HepG2 (cell line): ENCODE results near the gene AAMP. TPM values are rescaled to one million over a fixed set of nuclear protein-coding genes. Genes with fewer than 3 reads are reported as not detected.

ENCODE experiments used
- ARHGAP35 ChIP-seq: sonication (generic); formaldehyde crosslinking; IDR thresholded peaks from 2 replicates; pipeline ENCODE4 v1.9.0; 2022; ENCODE audit warnings: mild to moderate bottlenecking, inconsistent platforms, moderate library complexity, missing genetic modification reagents, borderline replicate concordance
- ETV6 ChIP-seq: sonication (generic); formaldehyde crosslinking; conservative IDR thresholded peaks from 2 replicates; pipeline ENCODE4 v1.4.0; 2020; ENCODE audit warnings: missing genetic modification reagents
- JDP2 ChIP-seq: sonication (generic); formaldehyde crosslinking; IDR thresholded peaks from 2 replicates; pipeline ENCODE4 v1.8.1; 2022; ENCODE audit warnings: missing genetic modification reagents, borderline replicate concordance
- KLF11 ChIP-seq: IDR thresholded peaks from 2 replicates; pipeline ENCODE4 v1.6.1; 2016; ENCODE audit warnings: missing compliant biosample characterization
- MED1 ChIP-seq: sonication (generic); formaldehyde crosslinking; IDR thresholded peaks from 2 replicates; pipeline ENCODE4 v1.4.0; 2020; ENCODE audit warnings: missing genetic modification reagents
- MLLT10 ChIP-seq: sonication (generic); formaldehyde crosslinking; IDR thresholded peaks from 2 replicates; pipeline ENCODE4 v1.4.0; 2020; ENCODE audit warnings: missing genetic modification reagents
- NONO ChIP-seq, 2 experiments: fragments of 450-650 bp in 1 of 2; sonication (generic) in 1 of 2; formaldehyde crosslinking in 1 of 2; IDR thresholded peaks in 1 of 2; conservative IDR thresholded peaks in 1 of 2; 2 replicates each; pipeline versions ENCODE4 v1.6.1 to v1.8.0; 2017 to 2022; ENCODE audit warnings: mild to moderate bottlenecking in 1 of 2, missing genetic modification reagents in 1 of 2, moderate library complexity in 1 of 2
- PHF8 ChIP-seq: sonication (generic); formaldehyde crosslinking; IDR thresholded peaks from 2 replicates; pipeline ENCODE4 v1.5.0; 2020; ENCODE audit warnings: missing genetic modification reagents
- SP5 ChIP-seq: IDR thresholded peaks from 2 replicates; pipeline ENCODE4 v1.6.1; 2016; ENCODE audit warnings: low read depth, borderline replicate concordance
- SYNCRIP ChIP-seq: fragments of 200-400 bp; formaldehyde crosslinking; IDR thresholded peaks from 2 replicates; pipeline ENCODE4 v1.6.1; 2018; ENCODE audit warnings: mild to moderate bottlenecking, low read depth, low read length; ENCODE audit not compliant: insufficient read depth
- TARDBP ChIP-seq: sonication (generic); formaldehyde crosslinking; IDR thresholded peaks from 2 replicates; pipeline ENCODE4 v1.8.0; 2022; ENCODE audit warnings: mild to moderate bottlenecking, missing genetic modification reagents
- TOPORS ChIP-seq: sonication (generic); formaldehyde crosslinking; IDR thresholded peaks from 2 replicates; pipeline ENCODE4 v1.8.0; 2023; ENCODE audit warnings: mild to moderate bottlenecking, missing genetic modification reagents
- YEATS4 ChIP-seq: sonication (generic); formaldehyde crosslinking; IDR thresholded peaks from 2 replicates; pipeline ENCODE4 v1.4.0; 2020; ENCODE audit warnings: missing genetic modification reagents, borderline replicate concordance
- ZBTB8A ChIP-seq: sonication (generic); formaldehyde crosslinking; IDR thresholded peaks from 2 replicates; pipeline ENCODE4 v1.4.0; 2020; ENCODE audit warnings: mild to moderate bottlenecking, low read depth, missing genetic modification reagents, borderline replicate concordance
- ZNF235 ChIP-seq: sonication (generic); formaldehyde crosslinking; IDR thresholded peaks from 2 replicates; pipeline ENCODE4 v1.8.1; 2023; ENCODE audit warnings: mild to moderate bottlenecking, missing genetic modification reagents, borderline replicate concordance
- ZNF282 ChIP-seq: fragments of 450-650 bp; IDR thresholded peaks from 2 replicates; pipeline ENCODE4 v1.6.1; 2018; ENCODE audit not compliant: partially characterized antibody
- ZNF292 ChIP-seq: sonication (generic); formaldehyde crosslinking; IDR thresholded peaks from 2 replicates; pipeline ENCODE4 v1.8.1; 2022; ENCODE audit warnings: mild to moderate bottlenecking, low read depth, missing genetic modification reagents, borderline replicate concordance
- polyA plus RNA-seq, 8 experiments: library from polyadenylated mRNA; depleted of rRNA in 3 of 8; stranded (reverse) in 7 of 8; unstranded in 1 of 8; fragments of >200 nt; fragmentation: Illumina TruSeq in 4 of 8; extraction: Trizol in 4 of 8; gene quantifications; 2 replicates each; pipeline versions ENCODE4 v1.2.1 to v1.2.3, GENCODE V29; 2011 to 2016; ENCODE audit warnings: low read depth in 4 of 8, missing spikeins in 1 of 8, mixed read lengths in 1 of 8; ENCODE audit not compliant: insufficient read depth in 1 of 8
- total RNA-seq, 5 experiments: library from RNA; depleted of rRNA; stranded (reverse); fragments of >200 nt; fragmentation: Illumina TruSeq; extraction: Trizol; gene quantifications; 2 replicates each; pipeline ENCODE4 v1.2.3, GENCODE V29; 2016; ENCODE audit warnings: low read depth in 1 of 5
- TF ChIP-seq, protein P1 (sequence below): sonication (generic); formaldehyde crosslinking; IDR thresholded peaks from 2 replicates; pipeline ENCODE4 v1.4.0; 2020; ENCODE audit warnings: missing genetic modification reagents, borderline replicate concordance
- TF ChIP-seq, protein P2 (sequence below): sonication (generic); formaldehyde crosslinking; IDR thresholded peaks from 2 replicates; pipeline ENCODE4 v1.4.0; 2020; ENCODE audit warnings: missing genetic modification reagents
- TF ChIP-seq, protein P3 (sequence below): sonication (generic); formaldehyde crosslinking; IDR thresholded peaks from 2 replicates; pipeline ENCODE4 v1.4.0; 2020; ENCODE audit warnings: low read depth, mild to moderate bottlenecking, missing genetic modification reagents

Gene AAMP
- total and polyA plus RNA-seq, 2 of the 13 experiments (the other 11 are each of a cell fraction or from before 2014, with no cell fraction given) = 110 to 186 TPM

DNA sequence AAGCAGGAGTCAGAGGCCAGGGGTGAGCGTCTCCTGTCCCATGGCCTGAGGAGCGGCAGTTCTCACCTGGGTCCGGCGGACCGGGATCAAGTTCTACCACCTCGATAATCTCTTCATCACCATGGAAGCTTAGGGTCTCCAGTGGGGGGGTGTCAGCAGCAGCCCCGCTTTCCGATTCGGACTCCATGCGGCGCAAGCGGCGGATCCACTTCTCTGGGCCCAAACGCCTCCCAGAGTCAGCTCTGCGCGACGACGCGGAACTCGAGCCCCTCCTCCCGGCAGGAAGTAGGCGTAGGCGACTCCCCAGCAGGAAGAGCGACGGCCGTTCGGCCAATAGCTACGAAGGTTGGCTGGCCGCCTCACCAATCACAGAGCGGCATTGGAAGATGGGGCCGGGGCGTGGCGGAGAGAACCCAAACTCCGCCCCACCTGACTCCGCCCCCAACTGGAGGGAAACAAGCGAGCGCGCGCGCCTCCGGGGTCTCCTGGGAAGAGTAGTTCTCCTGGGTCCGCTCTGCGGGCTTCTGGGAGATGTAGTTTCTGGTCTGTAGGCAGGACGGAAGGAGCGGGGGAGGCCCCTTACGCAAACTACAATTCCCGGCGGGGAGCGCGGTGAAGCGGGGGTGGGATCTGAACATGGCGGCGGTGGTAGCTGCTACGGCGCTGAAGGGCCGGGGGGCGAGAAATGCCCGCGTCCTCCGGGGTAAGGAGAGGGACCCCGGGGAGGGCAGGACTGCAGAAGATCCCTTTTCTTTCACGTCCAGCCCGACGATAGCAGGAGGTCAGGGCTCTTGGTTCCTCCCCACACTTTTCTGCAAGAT is at the start of gene AAMP, which contains the start of gene PNKD (continued):
- peak; percentile 70 for TF ChIP-seq TARDBP (CRISPR knock-in tag)
- no peak for TF ChIP-seq ARHGAP35 (CRISPR knock-in tag)
- peak; percentile 74; the same call in 1 of the 2 replicates for TF ChIP-seq SP5 (CRISPR knock-in tag)
- no peak for TF ChIP-seq JDP2 (CRISPR knock-in tag)
- peak; percentile 34; the same call in 1 of the 2 replicates for TF ChIP-seq MED1 (CRISPR knock-in tag)
- TF ChIP-seq NONO (IDR thresholded peaks at IDR 0.05) = no peak
- TF ChIP-seq NONO (CRISPR knock-in tag; conservative IDR thresholded peaks at IDR 0.05) = peak; percentile 23
- no peak for TF ChIP-seq SYNCRIP
- TF ChIP-seq TOPORS = peak; percentile 20; the same call in 1 of the 2 replicates
- TF ChIP-seq, protein P1, sequence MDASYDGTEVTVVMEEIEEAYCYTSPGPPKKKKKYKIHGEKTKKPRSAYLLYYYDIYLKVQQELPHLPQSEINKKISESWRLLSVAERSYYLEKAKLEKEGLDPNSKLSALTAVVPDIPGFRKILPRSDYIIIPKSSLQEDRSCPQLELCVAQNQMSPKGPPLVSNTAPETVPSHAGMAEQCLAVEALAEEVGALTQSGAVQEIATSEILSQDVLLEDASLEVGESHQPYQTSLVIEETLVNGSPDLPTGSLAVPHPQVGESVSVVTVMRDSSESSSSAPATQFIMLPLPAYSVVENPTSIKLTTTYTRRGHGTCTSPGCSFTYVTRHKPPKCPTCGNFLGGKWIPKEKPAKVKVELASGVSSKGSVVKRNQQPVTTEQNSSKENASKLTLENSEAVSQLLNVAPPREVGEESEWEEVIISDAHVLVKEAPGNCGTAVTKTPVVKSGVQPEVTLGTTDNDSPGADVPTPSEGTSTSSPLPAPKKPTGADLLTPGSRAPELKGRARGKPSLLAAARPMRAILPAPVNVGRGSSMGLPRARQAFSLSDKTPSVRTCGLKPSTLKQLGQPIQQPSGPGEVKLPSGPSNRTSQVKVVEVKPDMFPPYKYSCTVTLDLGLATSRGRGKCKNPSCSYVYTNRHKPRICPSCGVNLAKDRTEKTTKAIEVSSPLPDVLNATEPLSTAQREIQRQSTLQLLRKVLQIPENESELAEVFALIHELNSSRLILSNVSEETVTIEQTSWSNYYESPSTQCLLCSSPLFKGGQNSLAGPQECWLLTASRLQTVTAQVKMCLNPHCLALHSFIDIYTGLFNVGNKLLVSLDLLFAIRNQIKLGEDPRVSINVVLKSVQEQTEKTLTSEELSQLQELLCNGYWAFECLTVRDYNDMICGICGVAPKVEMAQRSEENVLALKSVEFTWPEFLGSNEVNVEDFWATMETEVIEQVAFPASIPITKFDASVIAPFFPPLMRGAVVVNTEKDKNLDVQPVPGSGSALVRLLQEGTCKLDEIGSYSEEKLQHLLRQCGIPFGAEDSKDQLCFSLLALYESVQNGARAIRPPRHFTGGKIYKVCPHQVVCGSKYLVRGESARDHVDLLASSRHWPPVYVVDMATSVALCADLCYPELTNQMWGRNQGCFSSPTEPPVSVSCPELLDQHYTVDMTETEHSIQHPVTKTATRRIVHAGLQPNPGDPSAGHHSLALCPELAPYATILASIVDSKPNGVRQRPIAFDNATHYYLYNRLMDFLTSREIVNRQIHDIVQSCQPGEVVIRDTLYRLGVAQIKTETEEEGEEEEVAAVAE (CRISPR knock-in tag) = no peak
- TF ChIP-seq KLF11 (CRISPR knock-in tag) = peak; percentile 46; the same call in 1 of the 2 replicates
- no peak for TF ChIP-seq MLLT10 (CRISPR knock-in tag)
- no peak for TF ChIP-seq ZNF282
- TF ChIP-seq, protein P2, sequence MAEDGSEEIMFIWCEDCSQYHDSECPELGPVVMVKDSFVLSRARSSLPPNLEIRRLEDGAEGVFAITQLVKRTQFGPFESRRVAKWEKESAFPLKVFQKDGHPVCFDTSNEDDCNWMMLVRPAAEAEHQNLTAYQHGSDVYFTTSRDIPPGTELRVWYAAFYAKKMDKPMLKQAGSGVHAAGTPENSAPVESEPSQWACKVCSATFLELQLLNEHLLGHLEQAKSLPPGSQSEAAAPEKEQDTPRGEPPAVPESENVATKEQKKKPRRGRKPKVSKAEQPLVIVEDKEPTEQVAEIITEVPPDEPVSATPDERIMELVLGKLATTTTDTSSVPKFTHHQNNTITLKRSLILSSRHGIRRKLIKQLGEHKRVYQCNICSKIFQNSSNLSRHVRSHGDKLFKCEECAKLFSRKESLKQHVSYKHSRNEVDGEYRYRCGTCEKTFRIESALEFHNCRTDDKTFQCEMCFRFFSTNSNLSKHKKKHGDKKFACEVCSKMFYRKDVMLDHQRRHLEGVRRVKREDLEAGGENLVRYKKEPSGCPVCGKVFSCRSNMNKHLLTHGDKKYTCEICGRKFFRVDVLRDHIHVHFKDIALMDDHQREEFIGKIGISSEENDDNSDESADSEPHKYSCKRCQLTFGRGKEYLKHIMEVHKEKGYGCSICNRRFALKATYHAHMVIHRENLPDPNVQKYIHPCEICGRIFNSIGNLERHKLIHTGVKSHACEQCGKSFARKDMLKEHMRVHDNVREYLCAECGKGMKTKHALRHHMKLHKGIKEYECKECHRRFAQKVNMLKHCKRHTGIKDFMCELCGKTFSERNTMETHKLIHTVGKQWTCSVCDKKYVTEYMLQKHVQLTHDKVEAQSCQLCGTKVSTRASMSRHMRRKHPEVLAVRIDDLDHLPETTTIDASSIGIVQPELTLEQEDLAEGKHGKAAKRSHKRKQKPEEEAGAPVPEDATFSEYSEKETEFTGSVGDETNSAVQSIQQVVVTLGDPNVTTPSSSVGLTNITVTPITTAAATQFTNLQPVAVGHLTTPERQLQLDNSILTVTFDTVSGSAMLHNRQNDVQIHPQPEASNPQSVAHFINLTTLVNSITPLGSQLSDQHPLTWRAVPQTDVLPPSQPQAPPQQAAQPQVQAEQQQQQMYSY (CRISPR knock-in tag) = peak; percentile 67
- peak; percentile 95 for TF ChIP-seq PHF8 (CRISPR knock-in tag)
- peak; percentile 27; the same call in 1 of the 2 replicates for TF ChIP-seq ZNF235 (CRISPR knock-in tag)
- TF ChIP-seq, protein P3, sequence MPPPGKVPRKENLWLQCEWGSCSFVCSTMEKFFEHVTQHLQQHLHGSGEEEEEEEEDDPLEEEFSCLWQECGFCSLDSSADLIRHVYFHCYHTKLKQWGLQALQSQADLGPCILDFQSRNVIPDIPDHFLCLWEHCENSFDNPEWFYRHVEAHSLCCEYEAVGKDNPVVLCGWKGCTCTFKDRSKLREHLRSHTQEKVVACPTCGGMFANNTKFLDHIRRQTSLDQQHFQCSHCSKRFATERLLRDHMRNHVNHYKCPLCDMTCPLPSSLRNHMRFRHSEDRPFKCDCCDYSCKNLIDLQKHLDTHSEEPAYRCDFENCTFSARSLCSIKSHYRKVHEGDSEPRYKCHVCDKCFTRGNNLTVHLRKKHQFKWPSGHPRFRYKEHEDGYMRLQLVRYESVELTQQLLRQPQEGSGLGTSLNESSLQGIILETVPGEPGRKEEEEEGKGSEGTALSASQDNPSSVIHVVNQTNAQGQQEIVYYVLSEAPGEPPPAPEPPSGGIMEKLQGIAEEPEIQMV (CRISPR knock-in tag) = peak; percentile 100
- no peak for TF ChIP-seq ZBTB8A (CRISPR knock-in tag)
- TF ChIP-seq YEATS4 = peak; percentile 95
- TF ChIP-seq ETV6 (CRISPR knock-in tag) = peak; percentile 78
- TF ChIP-seq ZNF292 (CRISPR knock-in tag) = no peak
